Thyroid gland (tissue), 4 donors: ENCODE data around the gene CLSTN1. TPM values are rescaled to one million over a fixed set of nuclear protein-coding genes. Genes with fewer than 3 reads are reported as not detected.

Source experiments
- total RNA-seq, 4 donors: library from RNA; depleted of rRNA; stranded (reverse); fragments of >200 nt; gene quantifications; one replicate each; pipeline ENCODE4 v1.2.3, GENCODE V29; 2016

The CLSTN1 gene
- total RNA-seq, 4 donors from 2014 or later, result 59.5 to 85.0 (median 81.5) TPM

Other genes starting within 250 kb of the CLSTN1 start
- gene TMEM201, start 235.1 kb downstream of the CLSTN1 start, total RNA-seq, result 10 to 100 TPM in 1 of 4 donors, 1 to 10 TPM in 3; 3.0 to 11.3 (median 8.5) TPM
- 1 to 10 TPM; 5.9 to 9.5 (median 7.7) TPM for gene PIK3CD, start 172.2 kb downstream of the CLSTN1 start, total RNA-seq
- 10 to 100 TPM; 58.0 to 99.3 (median 75.2) TPM for gene CTNNBIP1, start 86.3 kb upstream of the CLSTN1 start, total RNA-seq
- gene LZIC, start 119.4 kb upstream of the CLSTN1 start, total RNA-seq, result 10 to 100 TPM; 23.0 to 42.7 (median 34.1) TPM
- 10 to 100 TPM; 10.7 to 18.4 (median 14.7) TPM for gene NMNAT1, start 119.5 kb upstream of the CLSTN1 start, total RNA-seq
- gene RBP7, start 173.3 kb upstream of the CLSTN1 start, total RNA-seq, result 10 to 100 TPM in 3 of 4 donors, 1 to 10 TPM in 1; 7.2 to 39.8 (median 32.8) TPM
- gene UBE4B, start 209.0 kb upstream of the CLSTN1 start, total RNA-seq, result 10 to 100 TPM; 64.0 to 89.0 (median 71.0) TPM